HG03025 (cell line): ENCODE data around the gene TNFAIP8L2.

Experiments used
- ATAC-seq: cut with Tn5 transposase; IDR thresholded peaks from one replicate; pipeline ENCODE4 v1.9.1; 2021; ENCODE audit warnings: mild to moderate bottlenecking, moderate library complexity; ENCODE audit not compliant: unreplicated experiment, low FRiP score

The TNFAIP8L2 gene

GRCh38 chr1:151156515-151156819 is at the start of gene TNFAIP8L2:
TSS of gene TNFAIP8L2 (plus strand) at chr1:151156649. CDS start at chr1:151158698, 2,049 bp downstream.
- peak; percentile 72 for ATAC-seq

- ATAC-seq, result no peak
These were observed 49.6 kb upstream of the TNFAIP8L2 start for GRCh38 chr1:151106894-151107293.

- ATAC-seq, result no peak
These were observed 48.1 kb upstream of the TNFAIP8L2 start for GRCh38 chr1:151108331-151108730.

- no peak for ATAC-seq
These were observed 42.6 kb upstream of the TNFAIP8L2 start for GRCh38 chr1:151113877-151114276.

- no peak for ATAC-seq
These were observed 31.6 kb upstream of the TNFAIP8L2 start for GRCh38 chr1:151124763-151125403.

- ATAC-seq, result no peak
These were observed 27.6 kb upstream of the TNFAIP8L2 start for GRCh38 chr1:151128800-151129199.

GRCh38 chr1:151130987-151131586 is 25.4 kb upstream of the TNFAIP8L2 start:
- no peak for ATAC-seq

- ATAC-seq, result no peak
These were observed 24.6 kb upstream of the TNFAIP8L2 start for GRCh38 chr1:151131701-151132334.

- ATAC-seq, result no peak
These were observed 24.0 kb upstream of the TNFAIP8L2 start for GRCh38 chr1:151132335-151133017.

- no peak for ATAC-seq
These were observed 23.2 kb upstream of the TNFAIP8L2 start for GRCh38 chr1:151133018-151133806.

- ATAC-seq, result no peak
These were observed 22.1 kb upstream of the TNFAIP8L2 start for GRCh38 chr1:151134396-151134795.

- no peak for ATAC-seq
These were observed 21.5 kb upstream of the TNFAIP8L2 start for GRCh38 chr1:151134991-151135390.

GRCh38 chr1:151135433-151136385 is 20.7 kb upstream of the TNFAIP8L2 start:
- ATAC-seq, result no peak

GRCh38 chr1:151137789-151138188 is 18.7 kb upstream of the TNFAIP8L2 start:
- ATAC-seq, result no peak

- ATAC-seq, result no peak
These were observed 13.9 kb upstream of the TNFAIP8L2 start for GRCh38 chr1:151142411-151143056.

GRCh38 chr1:151143057-151143435 is 13.4 kb upstream of the TNFAIP8L2 start:
- no peak for ATAC-seq

- no peak for ATAC-seq
These were observed 12.5 kb upstream of the TNFAIP8L2 start for GRCh38 chr1:151143986-151144385.

- no peak for ATAC-seq
These were observed 11.8 kb upstream of the TNFAIP8L2 start for GRCh38 chr1:151144474-151145303.
